GM21786 (cell line): ENCODE measurements around the gene ARF1.
"Not testable (repeated sequence)": the region's sequence is repeated elsewhere in the genome, so short reads cannot be mapped to it uniquely, and the experiment has no call there.

Experiments
- ATAC-seq: cut with Tn5 transposase; IDR thresholded peaks from one replicate; pipeline ENCODE4 v1.9.1; 2021; ENCODE audit not compliant: unreplicated experiment

The ARF1 gene

DNA sequence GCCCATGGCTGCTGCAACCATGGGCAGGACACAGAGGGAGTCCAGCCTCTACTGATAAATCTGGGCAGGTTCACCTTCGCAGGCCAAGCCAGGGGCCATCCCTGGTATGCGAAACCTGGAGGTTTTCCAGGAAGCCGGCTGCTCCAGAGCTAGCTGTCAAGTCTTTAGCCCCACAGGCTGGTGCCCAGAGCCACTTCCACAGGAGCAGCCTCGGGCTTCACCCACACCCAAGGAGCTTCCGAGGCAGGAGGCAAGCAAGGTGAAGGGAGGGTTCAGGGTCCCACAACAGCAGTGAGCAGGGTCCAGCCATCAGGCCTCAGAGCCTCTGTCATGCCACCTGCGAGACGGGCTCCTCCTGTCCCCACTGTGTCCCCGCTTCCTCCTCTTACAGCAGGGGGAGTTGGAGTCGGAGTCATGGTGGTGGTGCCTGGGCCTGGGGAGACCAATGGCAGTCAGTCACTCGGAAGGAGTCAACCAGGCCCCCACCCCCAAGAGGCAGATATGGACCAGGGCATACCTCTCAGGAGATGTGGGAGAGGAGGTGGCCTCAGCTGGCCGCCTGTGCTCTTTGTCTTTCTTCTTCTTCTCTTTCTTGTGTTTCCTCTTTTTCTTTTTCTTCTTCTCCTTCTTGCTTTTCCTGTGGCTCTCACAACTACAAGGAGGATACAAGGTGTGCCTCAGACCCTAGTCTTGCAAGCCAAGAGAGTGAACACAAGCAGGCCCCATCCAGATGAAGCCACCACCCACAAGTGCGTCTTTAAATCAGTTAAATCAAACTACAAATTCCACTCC is 18.5 kb downstream of the ARF1 start:
- no peak for ATAC-seq

DNA sequence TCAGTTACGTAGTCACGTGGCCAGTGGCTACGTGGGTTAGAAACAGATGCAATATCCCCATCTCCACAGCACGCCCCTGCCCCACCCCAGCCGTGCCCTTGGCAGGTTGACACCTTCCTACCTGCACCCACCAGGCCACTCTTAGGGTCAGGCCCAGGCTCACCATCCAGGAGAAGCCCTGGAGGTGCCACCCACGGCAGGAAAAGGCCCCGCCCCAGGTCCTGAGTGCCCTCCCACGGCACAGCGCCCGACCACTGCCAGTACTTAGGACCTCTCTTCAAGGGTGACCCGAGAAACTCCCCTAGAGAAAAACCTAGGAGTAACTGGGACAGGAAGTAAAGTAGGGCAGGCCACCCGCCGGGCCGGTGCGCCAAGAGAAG is 19.1 kb downstream of the ARF1 start:
- no peak for ATAC-seq

DNA sequence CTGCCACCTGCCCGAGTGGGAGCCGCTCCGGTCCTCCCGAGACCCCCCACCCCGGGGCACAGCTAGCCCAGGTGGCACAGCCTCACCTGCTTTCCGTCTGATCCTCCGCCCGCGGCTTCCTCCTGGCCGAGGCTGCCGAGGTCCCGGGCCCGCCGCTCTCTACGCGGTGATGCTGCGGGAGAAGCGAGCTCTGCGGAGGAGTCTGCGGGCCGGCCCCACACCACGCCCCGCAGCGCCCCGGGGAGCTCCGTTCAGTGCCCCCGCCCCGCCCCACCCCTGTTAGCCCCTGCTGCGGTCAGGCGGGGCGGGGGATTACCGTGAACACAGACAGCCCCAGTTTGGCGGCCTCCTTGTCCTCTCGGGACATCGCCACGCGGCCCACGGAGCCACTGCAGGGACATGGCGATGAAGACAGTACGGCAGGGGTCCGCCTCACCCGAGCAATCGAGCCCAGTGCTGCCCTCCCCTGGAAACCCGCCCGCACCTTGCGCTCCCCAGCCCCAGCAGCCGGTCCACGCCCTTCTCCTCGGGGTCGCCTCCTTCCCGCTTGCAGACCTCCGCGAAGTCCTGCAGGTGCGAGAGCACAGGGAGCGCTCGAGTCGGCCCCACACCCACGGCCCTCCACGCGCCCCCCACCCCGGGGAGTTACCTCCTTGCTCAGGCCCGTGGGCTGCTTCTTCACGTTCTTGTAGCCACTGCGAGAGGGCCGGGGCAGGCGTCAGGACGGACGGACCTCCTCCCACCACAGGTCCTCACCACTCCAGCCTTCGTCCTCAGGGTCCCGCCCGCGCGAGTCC is 19.7 kb downstream of the ARF1 start:
- ATAC-seq = peak; percentile 19

DNA sequence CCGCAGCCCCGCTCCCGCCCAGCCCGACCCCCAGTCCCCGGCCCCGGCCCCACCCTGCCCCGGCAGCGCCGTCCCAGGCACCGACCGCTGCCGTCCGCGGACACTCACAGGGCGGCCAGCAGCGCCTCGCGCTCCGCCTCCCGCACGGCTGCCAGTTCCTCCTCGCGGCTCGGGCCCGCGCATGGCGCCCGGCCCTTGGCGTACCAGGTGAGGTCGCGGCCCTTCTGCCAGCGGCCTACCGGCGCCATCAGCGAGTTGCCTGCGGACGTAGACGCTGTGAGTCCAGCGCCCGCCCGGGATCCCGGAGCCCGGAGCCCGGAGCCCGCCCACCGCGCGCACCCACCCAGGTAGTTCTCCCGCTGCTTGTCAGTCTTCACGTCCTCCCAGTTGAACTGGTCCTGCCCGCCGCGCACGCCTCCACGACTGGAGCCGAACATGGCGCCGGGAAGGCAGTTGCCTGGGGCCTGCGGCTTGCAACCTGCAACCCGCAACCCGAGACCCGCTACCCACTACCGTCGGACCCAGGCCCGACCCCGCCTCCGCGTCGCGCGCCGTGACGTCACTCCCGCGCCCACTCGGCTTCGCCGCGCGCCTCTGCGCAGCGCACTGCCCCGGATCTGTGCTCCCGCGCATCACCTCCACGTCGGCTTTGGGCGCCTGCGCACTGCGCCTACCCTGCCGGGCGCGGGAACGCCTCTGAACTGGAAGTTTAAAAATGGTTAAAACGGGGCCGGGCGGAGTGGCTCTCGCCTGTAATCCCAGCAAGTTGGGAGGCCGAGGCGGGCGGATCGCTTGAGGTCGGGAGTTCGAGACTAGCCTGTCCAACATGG is 20.5 kb downstream of the ARF1 start, which contains the start of gene C1orf35:
Gene C1orf35 (minus strand): TSS at position 535 of the 830 bp plus-strand sequence. CDS start 98 bp downstream, at position 437.
- ATAC-seq = peak; percentile 73

DNA sequence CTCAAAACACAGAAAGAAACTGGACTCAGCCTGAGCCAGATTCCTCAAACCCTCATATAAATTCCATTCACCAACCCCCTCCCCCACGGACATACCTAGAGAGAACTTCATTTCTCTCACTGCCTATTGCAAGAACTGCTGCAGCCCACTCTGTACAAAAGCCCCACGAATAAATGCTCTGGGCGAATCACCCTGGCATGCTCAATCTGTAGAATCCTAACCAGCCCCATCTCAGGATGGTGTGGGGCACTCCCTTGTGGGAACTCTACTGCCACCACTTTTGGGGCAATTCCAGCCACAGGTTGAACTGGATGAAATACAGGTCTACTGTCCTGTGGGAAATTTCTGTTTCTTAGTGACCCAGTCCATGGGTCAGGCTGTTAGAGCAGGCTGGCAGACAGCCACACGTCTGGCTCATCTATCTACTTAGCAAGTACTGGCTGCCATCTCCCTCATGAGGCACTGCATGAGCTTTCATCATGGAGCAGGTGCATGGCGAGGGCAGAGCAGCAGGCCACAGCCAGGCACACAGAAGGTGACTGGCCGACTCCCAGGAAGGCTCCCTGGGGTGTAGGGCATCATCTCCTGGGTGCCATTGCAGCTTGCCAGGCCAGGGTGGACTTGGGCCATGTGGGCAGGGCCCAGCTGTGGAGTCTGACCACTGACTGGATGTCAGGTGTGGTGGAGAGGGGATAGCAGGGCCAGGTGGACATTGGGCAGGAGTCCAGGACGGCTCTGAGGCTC is 22.2 kb downstream of the ARF1 start:
- ATAC-seq = no peak

DNA sequence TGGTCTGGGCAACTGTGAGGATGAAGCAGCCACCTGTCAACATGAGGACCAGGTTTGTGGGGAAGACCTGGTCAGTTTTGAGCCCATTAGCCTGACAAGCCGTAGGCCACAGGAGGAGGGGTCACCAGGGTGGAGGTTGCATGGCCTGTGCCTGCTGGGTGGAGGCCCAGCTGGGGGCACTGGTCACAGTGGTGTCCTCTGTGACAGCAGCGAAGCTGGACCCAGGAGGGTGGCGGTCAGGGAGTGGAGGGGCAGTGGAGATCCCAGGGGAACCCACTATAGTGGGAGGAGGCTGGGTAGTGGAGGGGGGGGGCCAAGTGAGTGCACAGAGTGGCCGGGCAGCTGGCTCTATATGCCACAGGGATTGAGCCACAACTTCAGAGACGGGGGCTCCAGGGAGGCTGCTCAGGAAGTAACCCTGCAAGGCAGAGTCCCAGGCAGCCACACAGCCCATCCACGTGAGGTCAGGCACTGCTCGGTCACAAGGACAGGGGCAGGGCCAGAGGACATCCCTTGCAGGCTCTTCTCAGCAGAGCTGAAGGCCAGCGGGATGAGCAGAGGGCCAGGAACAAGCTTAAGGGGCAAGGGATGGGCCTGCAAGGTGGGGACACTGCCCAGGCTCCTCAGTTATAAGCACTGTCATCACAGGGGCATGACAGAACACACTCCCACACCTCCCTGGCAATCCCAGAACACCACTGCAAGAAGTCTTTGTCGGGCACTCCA is 22.9 kb downstream of the ARF1 start:
- ATAC-seq = no peak

DNA sequence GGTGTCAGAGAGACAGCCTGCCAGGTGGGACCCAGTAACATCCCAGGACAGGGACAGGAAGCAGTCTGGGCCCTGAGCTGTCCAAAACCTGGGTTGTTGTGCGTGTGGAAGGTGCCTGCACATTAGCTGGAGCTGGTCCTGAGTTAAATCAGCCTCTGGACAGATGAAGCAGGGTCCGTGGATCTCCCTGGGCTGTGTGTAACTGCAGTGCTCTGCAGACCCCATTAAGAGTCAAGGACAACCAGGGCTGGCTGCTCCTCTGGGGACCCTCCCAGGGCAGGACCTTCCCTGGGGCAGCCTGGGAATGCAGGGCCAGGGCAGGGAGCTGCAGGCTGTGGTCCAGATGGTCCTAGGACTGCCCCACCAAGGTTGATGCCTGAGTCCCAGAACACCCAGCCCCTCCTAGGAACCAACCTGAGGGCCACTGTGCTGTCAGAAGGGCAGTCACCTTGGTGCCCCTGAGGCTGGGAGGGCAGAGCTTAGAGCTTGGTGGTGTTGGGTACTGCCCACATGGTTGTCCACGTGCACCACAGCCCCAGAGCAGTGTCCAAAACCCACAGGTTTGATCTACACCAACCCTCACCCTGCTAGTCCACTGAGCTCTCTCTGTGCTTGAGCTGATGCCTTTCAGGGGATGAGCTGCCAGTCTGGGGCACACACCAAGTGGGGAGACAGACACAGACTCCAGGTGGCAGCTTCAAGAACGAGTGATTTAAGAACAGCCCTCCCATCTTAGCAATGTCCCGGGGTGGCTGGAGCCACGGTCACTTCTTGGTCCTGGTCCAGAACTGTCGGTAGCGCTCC is 23.7 kb downstream of the ARF1 start:
- ATAC-seq = no peak

DNA sequence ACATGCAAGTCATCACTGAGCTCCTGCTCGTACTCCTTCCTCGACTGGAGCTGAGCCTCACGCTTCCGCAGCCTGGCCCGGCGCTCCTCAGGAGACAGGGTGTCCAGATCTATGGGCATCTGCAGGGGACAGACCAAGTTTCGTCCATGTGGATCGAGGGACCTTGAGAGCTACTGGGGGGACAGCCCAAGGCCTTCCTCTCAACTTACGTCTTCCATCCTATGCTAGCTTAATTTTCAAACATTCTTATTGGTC is 24.2 kb downstream of the ARF1 start:
- ATAC-seq = no peak

DNA sequence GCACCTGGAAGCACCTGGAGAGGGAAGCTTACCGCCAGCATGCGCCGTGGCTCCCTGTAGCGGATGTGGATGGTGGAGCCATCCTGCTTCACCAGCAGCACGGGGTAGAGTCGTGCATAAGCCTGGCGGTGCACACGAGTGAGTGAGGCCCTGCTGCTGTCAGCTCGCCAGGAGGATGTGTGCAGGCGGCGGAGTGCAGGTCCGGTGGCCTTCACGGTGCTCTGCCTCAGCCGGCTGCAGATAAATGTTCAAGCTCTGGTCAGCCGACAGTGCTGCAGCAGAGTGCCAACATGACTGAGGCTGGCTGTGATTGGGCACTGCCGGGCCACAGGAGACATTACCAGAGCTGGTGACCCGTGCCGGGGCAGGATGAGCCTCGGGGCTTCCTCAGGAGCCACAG is 25.1 kb downstream of the ARF1 start:
- ATAC-seq = no peak

DNA sequence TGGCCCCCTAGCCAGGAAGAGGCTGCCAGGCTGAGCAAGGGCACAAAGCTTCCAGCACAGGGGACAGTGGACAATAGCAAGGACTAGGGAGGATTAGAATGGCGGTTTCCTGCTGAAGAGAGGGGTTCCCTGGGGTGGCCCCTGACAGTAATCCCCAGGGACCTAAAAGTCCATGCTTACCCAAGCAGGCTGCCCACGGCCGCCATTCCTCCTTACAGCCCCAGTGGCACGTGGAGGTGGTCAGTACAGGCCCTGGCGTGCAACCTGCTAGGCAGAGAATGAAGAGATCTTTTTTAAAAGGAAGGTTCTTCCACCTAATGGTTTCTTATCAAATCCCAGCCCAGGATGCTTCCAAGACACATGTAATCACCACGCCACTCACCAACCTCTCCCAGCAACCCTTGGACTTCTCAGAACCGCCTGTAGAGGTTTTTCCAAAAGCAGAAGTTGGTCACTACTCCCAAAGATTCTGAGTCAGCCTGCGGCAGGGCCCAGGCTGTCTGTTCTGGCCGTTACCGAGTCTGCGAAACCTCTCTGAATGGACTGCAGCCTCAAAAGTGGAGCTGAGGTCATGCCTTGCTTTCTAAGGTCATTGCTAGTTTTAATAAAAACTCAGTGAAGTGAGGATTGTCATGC is 25.7 kb downstream of the ARF1 start:
- no peak for ATAC-seq

DNA sequence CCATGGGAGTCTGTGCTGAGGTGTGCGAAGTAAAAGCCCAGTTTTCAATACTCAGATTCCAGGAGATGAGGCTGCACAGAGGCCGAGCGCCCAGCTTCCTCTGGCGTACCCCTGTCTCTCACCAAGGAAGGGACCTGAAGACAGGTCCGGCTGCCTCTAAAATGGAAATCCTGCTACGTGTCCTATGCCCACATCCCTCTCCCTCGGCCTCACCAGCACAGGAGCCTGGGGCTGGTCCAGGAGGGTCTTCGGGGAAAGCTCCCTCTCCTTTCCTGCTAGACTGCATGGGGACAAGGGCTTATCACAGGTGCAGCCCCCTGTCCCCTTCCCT is 26.2 kb downstream of the ARF1 start:
- ATAC-seq = peak; percentile 2

DNA sequence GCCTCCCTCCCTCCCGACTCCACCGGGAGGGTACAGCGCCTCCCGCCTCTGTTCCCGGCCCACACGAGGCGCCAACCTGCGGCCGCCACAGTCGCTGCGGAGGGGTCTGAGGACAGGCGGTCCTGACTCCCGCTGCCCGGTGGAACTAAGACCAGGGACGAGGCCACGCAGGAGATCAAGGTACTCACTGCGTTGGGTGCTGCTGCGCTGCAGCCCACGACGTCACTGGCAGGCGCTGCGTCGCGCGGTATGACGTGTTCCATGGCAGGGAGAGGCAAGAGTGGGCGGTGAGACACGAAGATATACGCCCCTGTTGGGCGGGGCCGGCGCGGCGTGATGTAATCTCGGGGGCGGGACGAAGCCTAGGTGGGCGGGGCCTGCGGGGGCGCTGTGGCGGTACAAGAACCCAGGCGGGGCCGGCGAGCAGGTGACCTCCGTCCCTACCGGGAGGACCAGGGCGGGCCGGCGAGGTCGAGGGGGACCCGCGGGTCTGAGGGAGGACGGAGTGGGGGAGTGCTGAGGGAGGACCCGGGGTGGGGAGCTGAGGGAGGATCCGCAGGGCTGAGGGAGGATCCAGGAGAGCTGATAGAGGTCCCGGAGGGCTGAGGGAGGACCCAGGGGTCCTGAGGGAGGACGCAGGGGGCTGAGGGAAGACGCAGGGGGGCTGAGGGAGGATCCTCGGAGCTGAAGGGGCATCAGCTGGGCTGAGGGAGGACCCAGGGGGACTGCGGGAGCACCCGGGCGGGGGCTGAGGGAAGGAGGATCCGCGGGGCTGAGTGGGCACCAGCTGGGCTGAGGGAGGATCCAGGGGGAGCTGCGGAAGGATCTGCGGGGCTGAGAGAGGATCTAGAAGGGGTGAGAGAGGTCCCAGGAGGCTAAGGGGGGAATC is 26.8 kb downstream of the ARF1 start, which contains the start of gene MRPL55:
Gene MRPL55 (minus strand): TSS at position 227 of the 889 bp plus-strand sequence. CDS start 1,039 bp downstream, outside the sequence.
- peak; percentile 93 for ATAC-seq

DNA sequence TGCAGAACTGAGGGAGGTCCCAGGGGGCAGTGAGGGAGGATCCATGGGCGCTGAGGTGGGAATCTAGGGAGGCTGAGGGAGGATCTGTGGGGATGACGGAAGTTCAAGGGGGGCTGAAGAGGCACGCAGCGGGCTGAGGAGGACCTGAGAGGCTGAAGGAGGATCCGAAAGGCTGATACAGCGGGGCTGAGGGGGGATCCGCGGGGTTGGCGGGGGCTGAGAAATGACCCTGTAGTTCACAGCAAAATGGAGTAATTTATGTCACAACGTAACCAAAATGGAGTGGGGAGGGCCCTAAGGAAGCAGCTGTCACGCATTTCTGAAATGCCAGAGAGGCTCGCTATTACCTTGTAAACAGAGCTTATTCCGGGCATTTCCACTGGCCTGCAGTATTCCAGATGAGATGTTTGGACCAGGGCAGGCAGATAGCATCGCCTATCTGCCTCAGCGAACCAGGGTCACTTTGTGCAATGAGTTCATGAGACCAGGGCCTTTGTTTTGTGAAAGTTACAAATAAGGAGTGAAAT is 27.5 kb downstream of the ARF1 start:
- no peak for ATAC-seq

DNA sequence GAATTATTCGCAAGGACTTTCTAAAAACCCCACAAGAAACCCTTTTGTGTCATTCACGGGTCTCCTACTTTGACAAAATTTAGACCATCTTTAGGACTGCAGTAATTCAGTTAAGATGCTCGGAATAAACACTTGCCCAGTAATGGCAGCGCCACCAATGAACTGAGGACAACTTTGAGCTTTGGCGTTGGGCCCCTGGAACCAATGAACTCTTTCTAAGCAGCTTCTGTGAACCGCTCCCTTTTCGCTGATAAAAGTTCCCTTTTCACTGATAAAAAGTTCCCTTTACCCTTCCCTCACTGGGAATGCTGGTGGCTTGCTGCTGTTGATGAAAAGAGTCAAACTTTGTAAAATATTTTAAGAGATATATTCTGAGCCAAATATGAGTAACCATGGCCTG is 28.0 kb downstream of the ARF1 start:
- ATAC-seq = no peak

DNA sequence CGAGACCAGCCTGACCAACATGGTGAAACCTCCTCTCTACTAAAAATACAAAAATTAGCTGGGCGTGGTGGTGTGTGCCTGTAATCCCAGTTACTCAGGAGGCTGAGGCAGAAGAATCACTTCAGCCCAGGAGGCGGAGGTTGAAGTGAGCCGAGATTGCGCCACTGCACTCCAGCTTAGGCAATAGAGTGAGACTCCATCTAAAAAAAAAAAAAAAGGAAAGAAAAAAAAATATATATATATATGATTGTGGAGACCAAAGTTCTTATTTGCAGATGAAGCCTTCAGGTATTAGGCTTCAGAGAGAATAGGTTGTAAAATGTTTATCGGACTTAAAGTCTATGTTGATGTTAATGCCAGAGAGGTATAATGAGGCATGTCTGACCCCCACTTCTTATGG is 28.8 kb downstream of the ARF1 start:
- not testable (repeated sequence) for ATAC-seq

DNA sequence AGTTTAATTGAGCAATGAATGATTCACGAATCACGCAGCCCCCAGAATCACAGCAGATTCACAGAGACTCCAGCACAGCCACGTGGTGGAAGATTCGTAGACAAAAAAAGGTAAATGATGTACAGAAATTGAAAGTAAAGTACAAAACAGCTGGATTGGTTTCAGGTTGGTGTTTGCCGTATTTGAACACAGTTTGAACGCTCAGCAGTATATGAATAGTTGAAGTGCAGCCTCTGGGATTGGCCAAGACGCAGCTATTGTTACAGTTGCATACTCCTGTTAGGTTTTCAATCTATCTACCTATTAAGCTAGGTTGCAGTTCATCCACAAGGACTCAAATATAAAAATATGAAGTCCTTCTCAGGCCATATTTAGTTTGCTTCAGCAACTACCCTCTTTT is 29.7 kb downstream of the ARF1 start:
- no peak for ATAC-seq

DNA sequence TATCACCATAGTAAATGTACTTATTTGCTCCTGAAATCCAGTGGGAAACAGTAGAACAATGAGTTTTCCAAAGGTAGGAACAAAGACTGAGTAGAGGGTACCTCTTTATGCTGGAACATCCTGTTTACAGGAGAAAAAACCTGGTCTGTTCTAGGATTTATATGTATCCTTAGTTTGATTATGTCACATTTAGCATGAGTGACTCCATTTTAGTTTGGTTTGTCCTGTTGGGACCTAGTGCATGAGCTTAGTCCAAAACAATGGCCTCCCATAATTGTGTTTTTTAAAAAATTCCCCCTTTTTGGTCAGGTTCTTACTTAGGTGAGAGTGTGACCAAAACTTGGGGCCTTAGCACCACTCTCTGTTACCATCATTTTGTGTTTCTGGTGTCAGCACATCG is 30.1 kb downstream of the ARF1 start:
- ATAC-seq = no peak

DNA sequence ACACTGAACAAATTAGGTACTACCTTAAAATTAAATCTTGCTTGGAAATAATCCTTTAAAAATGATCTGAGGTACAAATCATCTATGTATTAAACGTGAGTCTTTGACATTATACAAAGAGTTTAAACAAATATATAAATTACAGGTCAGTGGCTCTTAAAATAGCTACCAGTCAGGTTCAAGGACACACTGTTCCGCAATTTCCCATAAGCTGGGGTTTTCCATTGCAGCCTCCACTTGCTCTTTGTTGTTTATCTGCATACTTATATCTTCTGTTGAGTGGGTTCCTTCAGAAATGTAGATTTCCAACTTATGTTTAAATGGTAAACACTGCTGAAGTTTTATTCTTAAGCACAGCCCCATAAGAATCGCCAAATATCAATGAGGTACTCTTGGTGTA is 32.3 kb downstream of the ARF1 start:
- ATAC-seq = no peak
